HG03025 (cell line): Measurements from ENCODE around the gene HRH1.

Experiments used
- ATAC-seq: cut with Tn5 transposase; IDR thresholded peaks from one replicate; pipeline ENCODE4 v1.9.1; 2021; ENCODE audit warnings: mild to moderate bottlenecking, moderate library complexity; ENCODE audit not compliant: unreplicated experiment, low FRiP score

Gene HRH1

DNA sequence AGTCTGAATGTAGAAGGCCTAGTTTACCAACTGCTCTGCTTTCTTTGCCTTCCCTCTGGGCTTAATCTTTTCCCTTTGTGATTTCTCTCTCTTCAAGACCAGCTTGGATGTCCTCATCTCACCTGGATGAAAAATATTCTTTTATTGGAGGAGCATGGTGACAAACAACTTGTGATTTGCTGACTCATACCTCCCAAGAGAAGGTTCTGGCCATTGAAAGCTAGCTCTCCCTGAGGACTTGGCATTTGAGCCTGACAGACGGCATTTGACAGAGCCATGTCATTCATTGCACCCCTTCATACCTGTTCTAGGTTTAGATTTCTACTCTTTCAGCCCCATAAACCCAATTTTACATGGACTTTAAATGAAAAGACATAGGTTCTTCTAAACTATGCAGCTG is 151.2 kb downstream of the HRH1 start:
- ATAC-seq, result no peak

DNA sequence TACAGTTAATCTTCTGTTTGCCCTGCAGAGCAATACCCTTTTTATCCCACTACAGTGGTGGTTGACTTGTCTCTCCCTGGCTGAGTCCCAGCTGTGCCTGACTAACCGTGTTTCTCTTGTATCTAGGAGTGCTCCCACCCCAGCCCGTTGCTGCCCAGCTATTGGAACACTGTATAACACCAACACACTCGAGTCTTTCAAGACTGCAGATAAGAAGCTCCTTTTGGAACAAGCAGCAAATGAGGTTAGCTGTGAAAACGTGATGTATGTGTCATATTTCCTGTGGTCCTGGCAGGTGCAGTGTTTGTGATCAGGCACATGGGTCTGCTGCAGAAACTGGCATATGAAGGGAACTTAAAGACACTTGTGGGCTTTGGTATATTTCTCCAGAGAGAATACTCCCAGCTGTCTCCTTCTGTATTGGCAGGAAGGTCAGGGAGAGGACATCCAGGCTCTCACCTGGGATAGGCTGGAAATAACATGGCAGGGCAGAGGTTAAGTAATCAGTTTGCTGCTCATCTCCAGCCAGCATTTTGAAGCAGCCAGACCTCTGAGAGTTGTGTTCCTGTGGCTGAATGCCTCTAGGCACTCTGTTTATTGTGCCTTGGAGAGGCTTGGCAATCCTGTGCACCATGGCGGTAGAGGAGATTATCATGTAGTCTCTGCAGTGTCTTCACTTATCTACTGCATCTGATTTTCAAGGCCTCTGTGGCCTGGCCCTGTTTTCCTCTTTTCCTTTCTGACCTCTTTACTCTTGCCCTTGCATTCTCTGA is 152.7 kb downstream of the HRH1 start:
- no peak for ATAC-seq

DNA sequence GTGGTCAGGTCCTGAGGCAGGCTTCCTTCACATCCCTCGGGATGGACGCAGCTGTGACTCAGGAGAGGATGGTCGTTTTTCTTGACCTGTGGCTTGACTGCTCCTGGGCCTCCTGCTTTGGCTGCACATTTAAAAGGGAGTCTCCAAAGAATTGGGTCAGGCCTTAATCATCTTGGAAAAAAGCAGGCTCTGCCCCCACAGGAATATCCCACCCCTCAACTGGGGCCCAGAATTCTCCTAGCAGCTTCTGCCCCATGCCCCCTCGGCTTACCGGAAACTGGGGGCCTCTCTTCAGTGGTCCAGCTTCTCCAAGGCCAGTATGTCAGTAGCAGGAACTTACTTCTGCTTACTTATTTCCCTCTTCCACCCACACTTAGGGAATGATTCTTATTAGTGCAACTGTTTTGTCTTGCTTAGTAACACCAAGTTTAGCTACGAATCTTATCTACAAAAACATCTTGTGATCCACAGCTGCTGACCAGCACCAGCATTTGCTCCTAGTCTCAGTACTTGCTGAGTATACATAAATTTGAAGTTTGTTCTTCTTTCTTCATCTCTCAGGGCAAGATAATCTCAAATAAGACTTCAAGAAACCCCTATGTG is 153.6 kb downstream of the HRH1 start:
- ATAC-seq, result no peak

DNA sequence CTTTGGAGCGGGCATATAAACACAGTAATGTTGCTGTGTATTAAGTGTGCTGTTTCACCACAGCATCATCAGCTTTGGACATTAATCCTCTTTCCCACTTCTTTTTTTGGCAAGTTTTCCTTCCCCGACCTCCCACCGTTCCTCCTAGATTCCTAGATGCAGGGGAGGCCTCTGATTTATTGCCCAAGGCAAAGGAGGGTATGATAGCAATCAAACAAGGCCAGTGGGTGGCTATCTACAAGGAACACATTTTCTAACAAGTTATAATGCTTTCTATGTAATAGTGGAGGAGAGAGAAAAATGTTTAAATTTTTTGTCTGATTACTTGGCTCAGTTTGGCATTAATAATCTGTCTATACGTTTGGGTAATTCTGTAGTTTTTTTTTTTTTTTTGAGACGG is 156.0 kb downstream of the HRH1 start:
- ATAC-seq, result no peak

DNA sequence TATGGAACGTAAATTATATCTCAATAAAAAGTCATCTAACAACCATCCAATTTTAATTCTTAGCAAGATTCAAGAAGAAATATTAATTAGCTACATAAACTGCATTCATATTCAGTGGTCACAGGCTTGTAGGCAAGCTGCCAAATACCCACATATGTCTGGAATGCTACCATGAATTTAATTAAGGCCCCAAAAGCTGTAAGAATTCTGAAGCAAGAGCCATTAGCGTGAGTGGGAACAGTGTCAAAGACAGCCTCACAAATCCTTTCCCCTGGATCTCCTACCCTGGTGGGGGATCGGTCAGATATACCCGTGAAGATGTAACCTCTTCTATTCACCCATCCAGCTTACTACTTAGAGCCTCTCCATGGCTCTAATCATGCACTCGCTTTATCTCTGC is 157.9 kb downstream of the HRH1 start:
- ATAC-seq, result no peak
